GM12878 (cell line): Measurements from ENCODE around the gene SLC39A13. TPM values are rescaled to one million over a fixed set of nuclear protein-coding genes. Genes with fewer than 3 reads are reported as not detected.

Experiments
- ATAC-seq: fragments of 200-7000 bp; cut with Tn5 transposase; 3 replicates; pipeline ENCODE4 v1.9.1; 2020; ENCODE audit warnings: mild to moderate bottlenecking, moderate library complexity
- BruUV-seq: library from RNA; stranded (reverse); fragments of 400-500 nt; replicated peaks from 2 replicates; lab custom pipeline; 2021; lab: Mats Ljungman, UMichigan
- CTCF ChIA-PET: fragments of 300-600 bp; sonication (Branson Sonifier 250); formaldehyde crosslinking; extraction: SDS; loops from one replicate; lab custom pipeline; 2021; ENCODE audit warnings: inconsistent platforms; lab: Yijun Ruan, JAX
- POLR2A ChIA-PET: fragments of 350-600 bp; formaldehyde crosslinking; extraction: SDS; loops from one replicate; lab custom pipeline; 2021; ENCODE audit warnings: inconsistent platforms; lab: Charles Lee
- RAD21 ChIA-PET: fragments of 300-600 bp; sonication (Branson Sonifier 250); formaldehyde crosslinking; loops from one replicate; lab custom pipeline; 2023; ENCODE audit warnings: antibody characterized with exemption; ENCODE audit not compliant: unreplicated experiment; lab: Charles Lee
- SMC1A ChIA-PET: fragments of 300-600 bp; sonication (Branson Sonifier 250); formaldehyde crosslinking; loops from one replicate; lab custom pipeline; 2023; ENCODE audit not compliant: unreplicated experiment, uncharacterized antibody; lab: Charles Lee
- DNase-seq: peaks from one replicate; pipeline ENCODE4 v3.0.0-alpha.2; 2011; ENCODE audit warnings: low read depth, low spot score
- FAIRE-seq: peaks from 3 replicates; lab custom pipeline; 2011; peaks lifted over from hg19 to GRCh38; lab: Jason Lieb, UNC
- H2AFZ ChIP-seq: 2 replicates; pipeline ENCODE4 v1.6.0; 2011; ENCODE audit warnings: low read depth, low read length, control low read depth; ENCODE audit not compliant: control insufficient read depth
- H3K27ac ChIP-seq: 2 replicates; pipeline ENCODE4 v1.5.1; 2011; ENCODE audit warnings: control low read depth; ENCODE audit not compliant: control insufficient read depth, insufficient read depth
- H3K27me3 ChIP-seq, 2 experiments: replicated peaks in 1 of 2; 2 replicates each; pipeline versions ENCODE4 v1.6.0 to v1.6.1; 2011; ENCODE audit warnings: low read length in 1 of 2; ENCODE audit not compliant: control insufficient read depth in 2 of 2, insufficient read depth in 2 of 2
- H3K36me3 ChIP-seq, 2 experiments: 2 replicates each; pipeline ENCODE4 v1.5.1; 2011; ENCODE audit warnings: low read length in 1 of 2; ENCODE audit not compliant: control insufficient read depth in 2 of 2, insufficient read depth in 2 of 2
- H3K4me1 ChIP-seq: 2 replicates; pipeline ENCODE4 v1.6.1; 2011; ENCODE audit warnings: mild to moderate bottlenecking, low read length, moderate library complexity, mixed read lengths; ENCODE audit not compliant: control insufficient read depth, insufficient read depth
- H3K4me2 ChIP-seq: 2 replicates; pipeline ENCODE4 v1.6.0; 2011; ENCODE audit warnings: control low read depth; ENCODE audit not compliant: control insufficient read depth, insufficient read depth
- H3K4me3 ChIP-seq: fragments of 200-600 bp; sonication (generic); 2 replicates; pipeline ENCODE4 v1.5.1; 2016
- H3K79me2 ChIP-seq: 2 replicates; pipeline ENCODE4 v1.6.0; 2011; ENCODE audit warnings: low read length; ENCODE audit not compliant: control insufficient read depth, insufficient read depth
- H3K9ac ChIP-seq: 2 replicates; pipeline ENCODE4 v1.8.0; 2011; ENCODE audit warnings: low read length, control low read depth, mixed read lengths; ENCODE audit not compliant: control insufficient read depth, insufficient read depth
- H3K9me3 ChIP-seq: replicated peaks from 3 replicates; pipeline ENCODE4 v1.5.1; 2011; ENCODE audit warnings: mild to moderate bottlenecking, low read length; ENCODE audit not compliant: control insufficient read depth, insufficient read depth
- H4K20me1 ChIP-seq: 2 replicates; pipeline ENCODE4 v1.6.0; 2011; ENCODE audit not compliant: control insufficient read depth, insufficient read depth
- ATF2 ChIP-seq: IDR thresholded peaks from 2 replicates; pipeline ENCODE4 v1.6.1; 2012; ENCODE audit warnings: low read length, inconsistent platforms
- HDAC2 ChIP-seq: fragments of 200-600 bp; sonication (generic); IDR thresholded peaks from 2 replicates; pipeline ENCODE4 v1.6.1; 2017
- PAX8 ChIP-seq: fragments of 450-650 bp; IDR thresholded peaks from 2 replicates; pipeline ENCODE4 v1.6.1; 2017; ENCODE audit warnings: mild to moderate bottlenecking, moderate library complexity
- PKNOX1 ChIP-seq: fragments of 450-650 bp; IDR thresholded peaks from 2 replicates; pipeline ENCODE4 v1.6.1; 2016; ENCODE audit warnings: mild to moderate bottlenecking
- ZNF592 ChIP-seq: fragments of 450-650 bp; IDR thresholded peaks from 2 replicates; pipeline ENCODE4 v1.6.1; 2017; ENCODE audit warnings: mild to moderate bottlenecking, moderate library complexity
- ZNF622 ChIP-seq: fragments of 450-650 bp; IDR thresholded peaks from 2 replicates; pipeline ENCODE4 v1.6.1; 2017; ENCODE audit warnings: mild to moderate bottlenecking, inconsistent platforms
- WGBS: methylation state at CpG from one replicate; pipeline ENCODE4 v1.1.6; 2016; ENCODE audit warnings: low lambda C conversion rate; ENCODE audit not compliant: insufficient replicate concordance, insufficient coverage; ENCODE audit errors: missing lambda C conversion rate; 5-methylcytosine and 5-hydroxymethylcytosine counted together
- in situ Hi-C: fragments of 300-500 bp; cut with MboI; formaldehyde crosslinking; loops from 9 replicates; pipeline ENCODE4 v1.14.3; 2018; ENCODE audit warnings: mixed read lengths
- intact Hi-C: fragments of 100-400 bp; cut with micrococcal nuclease; formaldehyde crosslinking; loops from one replicate; pipeline ENCODE4 v1.14.2; 2022; ENCODE audit not compliant: unreplicated experiment
- polyA plus RNA-seq, 11 experiments: library from polyadenylated mRNA; depleted of rRNA in 4 of 11; unstranded in 6 of 11; stranded (reverse) in 5 of 11; fragments of >200 nt; fragmentation: Nextera tagmentation in 4 of 11; fragmentation: Illumina TruSeq in 1 of 11; extraction: Ambion mirVana in 4 of 11; extraction: Trizol in 1 of 11; gene quantifications; 1 replicate in 1 of 11; 2 replicates in 10 of 11; pipeline versions ENCODE4 v1.2.1 to v1.2.3, GENCODE V29; 2011 to 2016; ENCODE audit warnings: inconsistent platforms in 2 of 11, missing spikeins in 2 of 11, low read depth in 1 of 11
- total RNA-seq, 4 experiments: library from RNA; depleted of rRNA in 3 of 4; stranded (reverse); fragments of >200 nt in 3 of 4; fragmentation: Illumina TruSeq in 1 of 4; extraction: Trizol in 1 of 4; gene quantifications; 2 replicates each; pipeline versions ENCODE4 v1.2.1 to v1.2.3, GENCODE V29; 2013 to 2021

Gene SLC39A13
- total and polyA plus RNA-seq, 10 of the 15 experiments (the other 5 are each of a cell fraction or from before 2014, with no cell fraction given) = 0.23 to 19.8 (median 6.3) TPM

- Histone ChIP-seq H3K9ac (no peak overlapping the region), H3K4me2 (no peak overlapping the region), H2AFZ (no peak overlapping the region)
- intact Hi-C loops = no loop called here
- DNase-seq = no peak
- TF ChIP-seq PAX8 (no peak), PKNOX1 (no peak), HDAC2 (no peak), ZNF622 (no peak), ZNF592 (no peak), ATF2 (no peak)
- TF ChIP-seq, all 136 proteins: peak for 0
- 72% methylated on average over 12 of the region's 12 CpGs for WGBS
- Histone ChIP-seq H3K4me3 (no peak overlapping the region), H3K9me3 (no peaks in the 10 kb centered on the region), H3K4me1 (peaks cover 17% of the 10 kb centered on the region), H3K79me2 (peaks cover 2% of the 10 kb centered on the region), H4K20me1 (no peaks in the 10 kb centered on the region), H3K27me3 (no peaks in the 10 kb centered on the region), H3K36me3 (no peaks in the 10 kb centered on the region; a peak in 1 of 4 replicates), H3K27ac (no peak overlapping the region)
- FAIRE-seq (no peak), ATAC-seq (no peak)
- ChIA-PET SMC1A (interaction anchor here (0.6 to 3.4 kb wide), 5 partner anchors 37 to 442 kb away, joined by 3 to 35 read pairs (median 8); no protein-coding TSS in a partner anchor), RAD21 (interaction anchor here (0.6 to 3.8 kb wide), 9 partner anchors 11 to 305 kb away, joined by 3 to 24 read pairs (median 4); partner anchors contain the start of genes AGBL2, DDB2 and NR1H3), POLR2A (interaction anchor here (0.6 to 1.2 kb wide), 4 partner anchors 10 to 298 kb away, joined by 3 to 5 read pairs (median 3); partner anchors contain the start of gene PSMC3), CTCF (interaction anchor here (0.5 to 7.4 kb wide), 20 partner anchors 8 to 443 kb away, joined by 3 to 161 read pairs (median 4); partner anchors contain the start of genes ACP2, ARFGAP2, DDB2 and MADD)
- no TSS peak for BruUV-seq
- in situ Hi-C loops = no loop called here
Observed at GRCh38 chr11:47410370-47411264, 2.2 kb downstream of the SLC39A13 start.
